Measurements from ENCODE around the gene PNMA8B.
A peak's percentile ranks its signal among the peaks of the same experiment; 100 is the strongest.
"Not testable (repeated sequence)": the region's sequence is repeated elsewhere in the genome, so short reads cannot be mapped to it uniquely, and the experiment has no call there.

The PNMA8B gene

GRCh38 chr19:46495786-46496099 lies at the start of gene PNMA8B:
Gene PNMA8B, minus strand, starts transcription at chr19:46495867. Its CDS starts 402 bp downstream, at chr19:46495465.
- no peak for DNase-seq

- DNase-seq: no peak
Observed at GRCh38 chr19:46544651-46545050, 49.0 kb upstream of the PNMA8B start.

- peak; percentile 36 to 69 for DNase-seq
Observed at GRCh38 chr19:46542428-46543230, 47.0 kb upstream of the PNMA8B start.

- peak; percentile 8 to 28 for DNase-seq
Observed at GRCh38 chr19:46537136-46538097, 41.8 kb upstream of the PNMA8B start.

GRCh38 chr19:46536391-46536790 lies 40.7 kb upstream of the PNMA8B start:
- no peak for DNase-seq

- no peak for DNase-seq
Observed at GRCh38 chr19:46533621-46534081, 38.0 kb upstream of the PNMA8B start.

GRCh38 chr19:46533078-46533620 lies 37.5 kb upstream of the PNMA8B start:
- DNase-seq: no peak

- DNase-seq: no peak
Observed at GRCh38 chr19:46530636-46531035, 35.0 kb upstream of the PNMA8B start.

GRCh38 chr19:46529622-46530451 lies 34.2 kb upstream of the PNMA8B start:
- peak; percentile 54 to 55 for DNase-seq

- DNase-seq: no peak
Observed at GRCh38 chr19:46528601-46529590, 33.2 kb upstream of the PNMA8B start.

GRCh38 chr19:46526801-46527200 lies 31.1 kb upstream of the PNMA8B start:
- DNase-seq: not testable (repeated sequence)

- DNase-seq: no peak
Observed at GRCh38 chr19:46524308-46524707, 28.6 kb upstream of the PNMA8B start.

- DNase-seq: peak in 1 of 2 donors; percentile 39
Observed at GRCh38 chr19:46522988-46523387, 27.3 kb upstream of the PNMA8B start.

GRCh38 chr19:46521241-46521868 lies 25.7 kb upstream of the PNMA8B start:
- DNase-seq: no peak

GRCh38 chr19:46520616-46521015 lies 24.9 kb upstream of the PNMA8B start:
- no peak for DNase-seq

- DNase-seq: no peak
Observed at GRCh38 chr19:46517471-46517870, 21.8 kb upstream of the PNMA8B start.

- no peak for DNase-seq
Observed at GRCh38 chr19:46515879-46516350, 20.2 kb upstream of the PNMA8B start.

- DNase-seq: no peak
Observed at GRCh38 chr19:46515290-46515609, 19.6 kb upstream of the PNMA8B start.

- DNase-seq: no peak
Observed at GRCh38 chr19:46514589-46515289, 19.1 kb upstream of the PNMA8B start.
